ENCODE results near the gene ANKRD13D.

Gene ANKRD13D

GRCh38 chr11:67317888-67318555 lies 28.9 kb downstream of the ANKRD13D start:
- peak overlapping the region; percentile 95 for H3K27ac ChIP-seq
- TF ChIP-seq, protein P1, sequence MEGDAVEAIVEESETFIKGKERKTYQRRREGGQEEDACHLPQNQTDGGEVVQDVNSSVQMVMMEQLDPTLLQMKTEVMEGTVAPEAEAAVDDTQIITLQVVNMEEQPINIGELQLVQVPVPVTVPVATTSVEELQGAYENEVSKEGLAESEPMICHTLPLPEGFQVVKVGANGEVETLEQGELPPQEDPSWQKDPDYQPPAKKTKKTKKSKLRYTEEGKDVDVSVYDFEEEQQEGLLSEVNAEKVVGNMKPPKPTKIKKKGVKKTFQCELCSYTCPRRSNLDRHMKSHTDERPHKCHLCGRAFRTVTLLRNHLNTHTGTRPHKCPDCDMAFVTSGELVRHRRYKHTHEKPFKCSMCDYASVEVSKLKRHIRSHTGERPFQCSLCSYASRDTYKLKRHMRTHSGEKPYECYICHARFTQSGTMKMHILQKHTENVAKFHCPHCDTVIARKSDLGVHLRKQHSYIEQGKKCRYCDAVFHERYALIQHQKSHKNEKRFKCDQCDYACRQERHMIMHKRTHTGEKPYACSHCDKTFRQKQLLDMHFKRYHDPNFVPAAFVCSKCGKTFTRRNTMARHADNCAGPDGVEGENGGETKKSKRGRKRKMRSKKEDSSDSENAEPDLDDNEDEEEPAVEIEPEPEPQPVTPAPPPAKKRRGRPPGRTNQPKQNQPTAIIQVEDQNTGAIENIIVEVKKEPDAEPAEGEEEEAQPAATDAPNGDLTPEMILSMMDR (conservative IDR thresholded peaks at IDR 0.05): no peak; the same call in 1 of the 2 replicates

DNA sequence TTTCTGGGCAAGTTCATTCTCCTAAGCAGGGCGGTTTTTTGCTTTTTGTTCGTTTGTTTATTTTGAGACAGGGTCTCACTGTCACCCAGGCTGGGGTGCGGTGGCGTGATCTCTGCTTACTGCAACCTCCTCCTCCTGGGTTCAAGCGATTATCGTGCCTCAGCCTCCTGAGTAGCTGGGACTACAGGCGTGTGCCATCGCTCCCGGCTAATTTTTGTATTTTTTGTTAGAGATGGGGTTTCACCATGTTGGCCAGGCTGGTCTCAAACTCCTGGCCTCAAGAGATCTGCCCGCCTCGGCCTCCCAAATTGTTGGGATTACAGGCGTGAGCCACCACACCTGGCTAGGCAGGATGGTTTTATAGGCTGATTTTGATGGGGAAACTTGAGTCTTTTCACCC lies 29.8 kb downstream of the ANKRD13D start:
- peak overlapping the region; percentile 95; the same call in 1 of the 2 replicates for H3K27ac ChIP-seq

- TF ChIP-seq, protein P1 (conservative IDR thresholded peaks at IDR 0.05): no peak
- H3K27ac ChIP-seq: no peak overlapping the region
These were observed 30.9 kb downstream of the ANKRD13D start for GRCh38 chr11:67320011-67320410.

DNA sequence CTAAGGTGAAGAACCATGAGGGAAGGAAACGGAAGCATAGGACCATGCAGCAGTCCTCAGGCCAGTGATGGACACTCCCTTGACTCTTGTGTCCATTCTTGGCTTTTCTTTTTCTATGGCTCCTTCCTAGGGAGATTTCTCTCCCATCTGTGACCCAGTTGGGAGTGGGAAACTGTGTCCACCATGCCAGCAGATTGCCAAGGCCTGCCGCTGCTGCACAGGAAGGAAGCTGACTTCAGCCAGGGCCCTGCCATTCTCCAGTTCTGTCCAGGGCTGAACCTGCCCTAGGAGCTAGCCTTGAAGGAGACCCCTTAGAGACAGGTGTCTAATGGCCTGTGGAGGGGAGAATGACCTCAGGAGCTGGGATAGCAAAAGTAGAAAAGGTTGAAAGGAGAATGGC lies 31.6 kb downstream of the ANKRD13D start:
- no peak overlapping the region for H3K27ac ChIP-seq
- TF ChIP-seq, protein P1 (conservative IDR thresholded peaks at IDR 0.05): no peak

GRCh38 chr11:67321313-67321871 lies 32.3 kb downstream of the ANKRD13D start:
- H3K27ac ChIP-seq: no peak overlapping the region
- TF ChIP-seq, protein P1 (conservative IDR thresholded peaks at IDR 0.05): no peak

- no peak overlapping the region for H3K27ac ChIP-seq
These were observed 32.9 kb downstream of the ANKRD13D start for GRCh38 chr11:67322049-67322448.

DNA sequence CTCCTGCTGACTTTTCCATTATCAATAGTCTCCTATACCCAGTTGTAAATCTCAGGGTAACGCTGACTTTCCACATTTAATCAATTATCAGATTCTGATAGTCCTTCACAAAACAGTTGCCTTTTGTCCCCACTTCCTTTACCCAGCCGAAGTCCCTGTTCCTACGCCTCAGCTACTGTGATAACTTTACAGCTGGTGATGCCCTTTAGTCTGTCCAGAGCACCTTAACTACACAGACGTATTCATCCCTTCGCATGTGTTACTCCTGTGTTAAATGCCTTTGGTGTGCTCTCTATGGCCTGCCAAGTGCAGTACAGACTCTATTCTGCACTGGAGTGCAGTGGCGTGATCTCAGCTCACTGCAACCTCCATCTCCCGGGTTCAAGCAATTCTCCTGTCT lies 34.4 kb downstream of the ANKRD13D start:
- TF ChIP-seq, protein P1 (conservative IDR thresholded peaks at IDR 0.05): no peak

More at GRCh38 chr11:67322049-67322448, 32.9 kb downstream of the ANKRD13D start:
- TF ChIP-seq, protein P1 (conservative IDR thresholded peaks at IDR 0.05): no peak

DNA sequence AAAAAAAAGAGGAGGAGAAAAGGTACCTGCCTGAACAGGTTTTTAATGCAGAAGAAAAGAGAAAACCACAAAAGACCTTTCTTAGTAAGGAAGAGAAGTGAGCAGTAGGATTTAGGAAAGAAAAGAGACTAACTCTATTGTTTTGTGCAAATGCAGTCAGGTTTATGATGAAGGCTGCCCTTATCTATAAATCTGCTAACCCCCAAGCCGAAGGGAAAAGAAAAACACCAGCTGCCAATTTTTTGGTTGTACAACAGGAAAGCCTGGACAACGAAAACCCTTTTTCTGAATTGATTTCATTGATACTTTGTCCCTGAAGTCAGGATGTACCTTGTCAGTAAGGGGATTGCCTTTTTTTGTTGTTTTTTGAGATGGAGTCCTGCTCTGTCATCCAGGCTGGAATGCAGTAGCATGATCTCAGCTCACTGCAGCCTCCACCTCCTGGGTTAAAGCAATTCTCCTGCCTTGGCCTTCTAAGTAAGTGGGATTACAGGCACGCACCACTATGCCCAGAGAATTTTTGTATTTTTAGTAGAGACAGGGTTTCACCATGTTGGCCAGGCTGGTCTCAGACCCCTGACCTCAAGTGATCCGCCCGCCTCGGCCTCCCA lies 43.1 kb downstream of the ANKRD13D start:
- no peak overlapping the region for H3K27ac ChIP-seq
- TF ChIP-seq, protein P1 (conservative IDR thresholded peaks at IDR 0.05): no peak

More for the DNA sequence above, 34.4 kb downstream of the ANKRD13D start:
- no peak overlapping the region for H3K27ac ChIP-seq

Measured in VCaP (cell line).